NCI-H2107 treated with DMSO at 0.1 percent for 48 hours (cell line): ENCODE results near the gene TSEN2.
"Not testable (repeated sequence)": the region's sequence is repeated elsewhere in the genome, so short reads cannot be mapped to it uniquely, and the experiment has no call there.

Source experiments
- DNase-seq: peaks from one replicate; lab custom pipeline; 2025; ENCODE audit not compliant: unreplicated experiment; lab: John Stamatoyannopoulos, UW

The TSEN2 gene

DNA sequence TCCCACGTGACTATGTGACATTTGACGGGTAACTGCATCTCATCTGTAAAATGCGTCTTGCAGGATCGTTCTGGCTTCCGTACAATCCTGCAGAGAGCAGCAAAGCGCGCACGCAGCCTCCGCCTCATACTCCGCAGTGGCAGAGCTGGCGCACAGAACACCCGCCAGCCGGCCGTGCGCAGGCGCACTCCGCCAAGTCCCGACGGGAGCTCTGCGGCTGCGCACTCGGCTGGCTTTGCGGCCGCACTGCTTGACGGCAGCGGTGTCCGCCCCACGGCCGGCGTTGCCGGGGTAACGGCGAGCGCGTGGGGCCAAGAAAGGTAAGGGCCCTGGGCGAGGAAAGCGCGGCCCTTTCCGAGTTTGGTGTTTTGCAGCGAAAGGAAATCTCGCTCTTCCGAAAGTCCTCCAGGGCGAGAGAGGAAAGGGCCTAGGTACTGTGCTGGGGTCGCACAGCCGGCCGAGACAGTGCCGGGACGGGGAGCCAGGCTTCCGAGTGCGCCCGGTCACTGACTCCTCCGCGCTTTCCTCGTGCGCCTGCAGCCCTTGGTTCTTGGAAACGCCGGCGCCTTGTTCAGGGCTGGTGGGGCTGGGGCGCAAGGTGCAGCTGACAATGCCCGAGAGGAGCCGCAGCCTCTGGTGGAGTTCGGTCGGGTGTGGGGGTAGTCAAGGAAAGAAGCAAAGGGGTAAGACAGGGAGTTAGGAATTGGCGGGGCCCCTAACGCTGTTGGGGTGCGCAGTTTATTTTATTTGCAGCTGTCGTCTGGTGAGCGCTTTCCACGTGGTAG, at the start of gene TSEN2:
TSEN2 (plus strand) TSS at position 283 of the 785 bp plus-strand sequence. CDS start 5,321 bp downstream, outside the sequence.
- DNase-seq = peak; percentile 65

GRCh38 chr3:12436514-12437220, 47.6 kb upstream of the TSEN2 start:
- no peak for DNase-seq

DNA sequence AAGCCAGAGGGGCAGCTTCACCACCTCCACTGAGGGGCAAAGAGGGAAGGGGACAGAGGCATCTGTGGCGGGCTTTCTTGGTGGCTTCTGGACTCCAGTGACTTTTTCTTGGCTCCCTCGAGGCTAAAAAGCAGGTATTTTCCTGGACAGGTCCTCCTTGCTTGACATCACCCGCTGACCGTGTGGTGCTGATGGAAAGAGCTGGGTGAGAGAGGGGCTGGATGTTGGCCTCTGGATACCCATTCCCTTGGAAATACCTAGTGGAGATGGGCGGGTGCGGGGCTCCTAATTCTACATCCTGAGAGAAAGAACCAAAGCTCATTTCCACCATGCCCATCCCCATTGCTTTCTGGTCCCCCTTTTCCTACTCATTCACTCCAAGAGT, 47.1 kb upstream of the TSEN2 start:
- no peak for DNase-seq

DNA sequence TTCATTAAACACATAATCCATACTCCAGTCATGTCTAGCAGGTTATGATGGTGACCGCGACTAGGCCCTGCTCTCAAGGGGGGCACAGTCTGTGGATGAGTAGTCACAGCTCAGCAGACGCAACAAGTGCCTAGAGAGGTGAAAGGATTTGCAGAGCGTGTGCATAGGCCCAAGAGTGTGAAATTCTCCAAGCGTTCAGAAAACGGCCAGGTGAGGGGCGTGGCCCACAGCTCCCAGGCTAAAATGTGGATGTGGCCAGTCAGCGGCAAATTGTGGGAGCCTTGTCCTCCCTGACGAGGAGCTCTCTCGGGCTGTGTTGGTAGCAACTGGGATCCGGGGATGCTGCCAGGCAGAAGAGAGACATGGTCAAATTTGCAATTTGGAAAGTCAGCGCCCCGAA, 46.4 kb upstream of the TSEN2 start:
- no peak for DNase-seq

DNA sequence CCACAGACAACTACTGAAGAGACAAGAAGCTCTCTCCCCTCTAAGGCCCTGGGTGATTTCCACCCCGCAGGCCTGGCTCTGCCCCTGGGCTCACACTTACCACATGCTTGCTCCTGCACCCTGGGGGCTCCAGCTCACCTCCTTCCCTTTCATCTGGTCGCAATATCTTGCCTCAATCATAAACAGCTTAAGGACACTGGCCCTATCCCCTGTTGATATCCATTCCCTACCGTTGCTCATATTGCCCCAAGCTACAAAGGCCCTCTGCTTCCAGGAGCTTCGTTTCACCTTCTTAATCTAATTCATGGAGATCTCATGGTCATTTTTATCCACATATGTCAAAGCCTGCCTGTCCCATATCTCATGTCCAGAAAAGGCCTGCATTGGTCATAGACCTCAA, 46.0 kb upstream of the TSEN2 start:
- DNase-seq = no peak

DNA sequence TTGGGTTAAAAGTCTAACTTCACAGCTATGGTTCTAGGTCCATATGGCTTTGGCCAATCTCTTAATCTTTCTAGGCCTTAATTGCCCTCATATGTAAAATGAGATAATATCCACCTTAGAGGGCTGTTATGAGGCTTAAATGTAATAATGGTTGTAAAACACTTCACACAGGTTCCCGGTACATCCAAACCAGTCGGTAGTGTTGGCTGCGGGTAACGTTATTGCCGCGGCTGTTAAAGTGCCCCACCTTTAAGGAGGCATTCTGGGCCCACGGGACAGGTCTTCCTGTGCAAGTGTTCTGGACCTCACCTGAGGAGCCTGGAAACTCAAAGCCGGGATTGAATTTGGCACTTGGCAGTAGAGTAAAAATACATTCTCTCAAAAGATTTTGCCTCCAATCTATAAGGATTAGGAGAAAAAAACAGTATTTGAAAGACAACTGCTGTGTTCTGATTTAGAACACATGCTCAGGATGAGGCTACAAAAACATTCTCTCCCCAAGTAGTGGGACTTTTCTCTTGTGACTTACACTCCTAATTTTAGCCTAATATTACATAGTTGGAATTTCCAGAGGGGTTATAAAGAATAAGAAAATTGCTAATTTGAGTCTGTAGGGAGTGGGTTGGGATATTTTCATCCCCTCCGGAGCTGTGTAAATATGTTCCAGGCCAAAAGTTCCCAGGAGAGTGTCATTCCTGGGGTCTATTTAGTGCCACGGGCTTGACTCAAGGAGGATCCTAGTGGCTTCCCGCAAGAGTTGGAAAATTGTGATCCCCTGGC, 44.9 kb upstream of the TSEN2 start:
- DNase-seq = no peak

GRCh38 chr3:12440927-12441714, 43.2 kb upstream of the TSEN2 start:
- no peak for DNase-seq

DNA sequence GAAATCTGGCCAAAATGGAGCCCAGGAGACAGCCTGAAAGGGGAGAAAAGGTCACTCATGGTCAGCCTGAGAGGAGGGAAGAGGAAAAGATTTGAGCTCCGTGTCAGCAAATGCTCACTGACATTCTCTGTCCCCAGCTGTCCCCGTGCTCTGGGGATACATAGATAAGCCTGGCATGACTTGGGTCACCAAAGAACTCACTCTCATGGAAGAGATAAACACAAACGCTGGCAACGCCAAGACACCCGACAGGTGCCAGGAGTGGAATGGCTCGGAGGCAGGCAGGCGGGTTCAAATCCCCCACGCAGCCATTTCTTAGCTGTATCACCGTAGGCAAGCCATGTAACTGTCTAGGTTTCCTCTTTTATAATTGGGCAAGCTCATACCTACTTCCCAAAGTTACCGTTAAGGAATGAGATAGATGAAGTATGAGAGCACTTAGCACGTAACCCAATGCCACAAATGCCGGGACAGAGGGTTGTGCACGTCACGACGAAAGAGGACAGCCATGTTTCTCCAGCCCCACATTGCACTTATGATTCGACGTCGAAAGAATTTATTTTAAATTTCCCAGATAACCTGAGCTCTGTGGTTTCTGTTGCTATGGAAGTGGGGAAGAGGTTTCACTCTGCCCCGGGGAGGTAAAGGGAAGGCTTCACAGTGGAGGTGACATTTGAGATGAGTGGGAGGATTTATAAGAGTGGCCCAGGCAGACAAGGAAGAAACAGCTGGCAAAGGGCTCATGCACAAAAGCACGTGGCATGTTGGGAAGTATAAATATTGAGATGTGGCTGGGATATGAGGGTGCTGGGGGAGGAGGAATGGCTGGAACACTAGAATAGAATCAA, 41.4 kb upstream of the TSEN2 start:
- no peak for DNase-seq

GRCh38 chr3:12443781-12444522, 40.3 kb upstream of the TSEN2 start:
- DNase-seq = no peak

DNA sequence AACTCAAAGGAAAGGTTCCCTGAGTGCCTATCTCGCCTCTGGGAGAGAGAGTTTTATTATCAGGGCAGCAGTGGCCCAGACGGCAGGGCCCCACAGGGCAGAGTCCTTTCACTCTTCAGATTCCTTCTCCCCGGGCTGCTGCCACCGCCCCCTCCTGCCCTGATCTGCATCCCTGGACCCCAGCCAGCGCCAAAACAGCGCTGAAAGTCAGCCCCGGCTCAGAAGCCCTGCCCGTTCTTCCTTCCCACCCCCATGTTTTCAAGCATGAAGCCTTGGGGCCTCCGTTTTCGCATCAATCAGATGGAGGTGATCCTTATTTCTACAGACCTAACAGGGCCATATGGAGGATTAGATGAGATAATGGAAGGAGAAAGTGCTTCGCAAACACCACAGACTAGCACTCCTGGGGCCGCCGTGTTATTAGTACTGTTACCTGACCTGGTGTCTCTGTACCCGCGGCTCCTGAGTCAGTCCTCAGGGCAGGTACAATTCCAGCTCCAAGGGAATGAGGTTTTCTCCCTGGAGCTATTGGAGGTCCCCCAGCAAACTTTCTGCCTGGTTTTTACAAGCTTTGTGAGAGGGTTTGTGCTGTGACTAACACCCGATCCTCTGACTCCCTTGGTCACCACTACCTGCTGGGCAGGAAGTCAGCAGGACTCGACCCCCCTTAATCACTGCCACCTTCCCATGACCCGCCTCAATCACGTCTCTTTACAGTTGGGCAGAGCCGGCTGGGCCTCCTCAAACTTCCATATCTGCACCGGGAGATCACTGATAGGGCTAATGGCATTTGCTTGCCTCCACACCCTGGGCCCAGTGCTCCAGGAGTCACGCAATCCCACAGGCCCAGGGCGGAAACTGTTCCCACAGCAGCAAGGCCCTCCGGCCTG, 39.5 kb upstream of the TSEN2 start:
- DNase-seq = no peak

DNA sequence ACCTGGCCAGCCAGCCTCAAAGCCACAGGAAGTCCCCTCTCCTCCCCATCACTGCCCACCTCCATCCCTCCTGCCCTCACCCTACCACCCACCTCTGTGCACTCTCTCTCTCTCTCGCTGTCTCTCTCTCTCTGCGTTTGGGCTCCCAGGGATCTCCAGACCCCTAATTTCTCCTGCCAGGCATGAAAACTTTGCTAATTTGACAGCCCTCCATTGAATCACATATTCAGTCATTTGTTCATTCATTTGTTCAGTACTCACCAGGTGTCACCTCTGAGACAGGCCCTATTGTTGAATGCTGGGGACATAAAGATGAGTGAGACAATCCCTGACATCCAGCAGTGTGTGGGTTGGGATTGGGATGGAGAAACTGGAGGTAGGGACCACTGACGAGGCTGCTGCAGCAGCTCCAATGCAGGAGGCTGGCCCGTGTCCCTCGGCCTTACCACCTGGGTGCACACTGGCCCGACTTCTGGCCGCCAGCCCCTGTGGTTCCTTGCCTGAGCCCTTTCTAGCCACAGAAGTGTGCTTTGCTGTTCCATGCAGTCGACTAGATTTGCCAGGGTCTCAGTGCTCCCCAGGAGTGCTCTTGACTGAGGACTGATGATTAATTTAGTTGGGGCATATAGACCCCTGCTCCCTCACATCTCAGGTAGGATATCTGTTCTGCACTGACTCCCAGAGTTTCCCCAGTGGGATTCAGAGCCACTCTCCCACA, 38.6 kb upstream of the TSEN2 start:
- no peak for DNase-seq

DNA sequence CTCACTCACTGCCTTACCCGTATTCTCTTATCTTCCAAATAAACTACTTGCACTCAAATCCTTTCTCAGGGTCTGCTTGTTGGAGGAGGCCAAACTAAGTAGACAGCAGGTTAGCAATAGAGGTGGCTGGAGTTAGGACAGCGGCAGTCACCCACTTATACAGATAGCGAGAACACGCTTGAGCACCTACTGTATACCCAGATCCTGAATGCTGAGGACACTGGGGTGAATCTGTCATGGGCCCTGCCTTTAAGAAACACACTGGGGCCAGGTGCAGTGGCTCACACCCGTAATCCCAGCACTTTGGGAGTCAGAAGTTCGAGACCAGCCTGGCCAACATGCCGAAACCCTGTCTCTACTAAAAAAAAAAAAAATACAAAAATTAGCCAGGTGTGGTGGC, 38.0 kb upstream of the TSEN2 start:
- DNase-seq = no peak

- DNase-seq = no peak
Observed at GRCh38 chr3:12447075-12447474, 37.2 kb upstream of the TSEN2 start.

GRCh38 chr3:12448404-12449202, 35.7 kb upstream of the TSEN2 start:
- DNase-seq = not testable (repeated sequence)

DNA sequence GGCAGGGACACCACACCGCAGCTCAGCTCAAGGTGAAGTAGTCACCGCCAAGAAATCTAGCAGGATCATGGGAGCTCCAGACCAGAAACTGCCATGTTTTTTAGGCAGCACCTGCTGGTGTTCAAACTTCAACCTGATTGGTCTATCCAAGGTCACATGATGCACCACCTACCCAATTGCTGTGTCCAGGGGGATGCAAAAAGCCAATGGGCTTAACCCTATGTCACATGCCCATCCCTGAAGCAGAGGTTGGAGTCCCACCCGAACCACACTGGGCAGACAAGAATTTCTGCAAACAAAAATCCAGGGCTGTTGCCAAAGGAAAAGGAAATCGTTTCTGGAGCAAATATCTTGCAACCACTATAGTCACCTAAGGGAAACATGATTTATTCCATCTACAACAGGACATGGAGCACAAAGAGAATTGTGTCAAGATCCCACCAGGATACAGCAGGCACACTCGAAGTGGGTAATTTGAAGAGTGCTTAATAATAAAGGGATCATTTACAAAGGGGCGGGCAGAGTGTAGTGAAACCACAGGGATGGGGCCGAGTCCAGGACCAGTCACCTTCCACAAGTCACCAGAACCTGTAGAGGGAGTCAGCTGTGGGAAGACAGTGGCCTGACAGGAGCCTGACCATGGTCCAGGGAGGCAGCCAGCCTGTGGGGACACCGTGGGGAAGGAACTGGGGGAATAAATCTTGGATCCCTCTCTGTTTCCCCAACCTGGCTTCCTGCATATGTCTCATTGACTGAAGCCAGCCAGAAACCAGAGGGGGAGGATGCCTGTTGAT, 34.2 kb upstream of the TSEN2 start:
- peak; percentile 35 for DNase-seq

DNA sequence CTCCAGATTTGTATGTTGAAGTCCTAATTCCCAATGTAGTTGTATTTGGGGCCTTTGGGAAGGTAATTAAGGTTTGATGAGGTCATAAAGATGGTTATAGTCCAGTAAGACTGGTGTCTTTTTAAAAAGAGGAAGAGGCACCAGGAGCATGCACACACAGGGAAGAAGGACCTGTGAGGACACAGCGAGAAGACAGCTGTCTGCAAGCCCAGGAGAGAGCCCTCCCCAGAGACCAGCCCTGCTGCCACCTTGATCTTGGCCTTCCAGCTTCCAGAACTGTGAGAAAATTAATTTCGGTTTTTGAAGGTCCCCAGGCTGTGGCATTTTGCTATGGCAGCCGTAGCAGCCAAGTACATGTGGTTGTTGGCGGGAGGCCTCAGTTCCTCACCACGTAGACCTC, 32.8 kb upstream of the TSEN2 start:
- no peak for DNase-seq
